ENCODE data around the gene SPOCD1. TPM values are rescaled to one million over a fixed set of nuclear protein-coding genes. Genes with fewer than 3 reads are reported as not detected.
"Not testable (repeated sequence)": the region's sequence is repeated elsewhere in the genome, so short reads cannot be mapped to it uniquely, and the experiment has no call there.

Gene SPOCD1
- total RNA-seq, 4 donors from 2014 or later, result 0.42 to 14.1 (median 0.66) TPM; not detected in 1

- Histone ChIP-seq H3K27ac (no peak overlapping the region), H3K4me1 (peaks cover 0 to 5% (median 0%) of the 10 kb centered on the region in 4 donors), H3K4me3 (no peak overlapping the region), H3K36me3 (no peaks in the 10 kb centered on the region), H3K27me3 (no peaks in the 10 kb centered on the region), H3K9me3 (no peaks in the 10 kb centered on the region)
- TF ChIP-seq CTCF (IDR thresholded peaks at IDR 0.05) (no peak), EP300 (IDR thresholded peaks at IDR 0.05) (no peak), POLR2A (IDR thresholded peaks at IDR 0.05) (no peak)
- 95 to 97% methylated on average over 1 of the region's 1 CpG for WGBS, 2 donors
- DNase-seq (ENCODE audit: low spot score in 2 of 2), result no peak
Observed at GRCh38 chr1:31818206-31818605, 2.4 kb upstream of the SPOCD1 start.

- H3K9me3 ChIP-seq; H3K4me3 ChIP-seq; H3K27ac ChIP-seq; DNase-seq (ENCODE audit: low spot score in 2 of 2); H3K4me1 ChIP-seq; H3K27me3 ChIP-seq; H3K36me3 ChIP-seq: not testable (repeated sequence)
- WGBS, 2 donors, result 77 to 86% methylated on average over 8 of the region's 8 CpGs
Observed at GRCh38 chr1:31816947-31817346, 1.1 kb upstream of the SPOCD1 start.

- 93 to 99% methylated on average over 3 of the region's 3 CpGs for WGBS, 2 donors
- not testable (repeated sequence) for H3K9me3 ChIP-seq; DNase-seq (ENCODE audit: low spot score in 2 of 2); H3K27ac ChIP-seq; H3K4me3 ChIP-seq; H3K36me3 ChIP-seq; H3K4me1 ChIP-seq; H3K27me3 ChIP-seq
Observed at GRCh38 chr1:31816501-31816900, 679 bp upstream of the SPOCD1 start.

- H3K27me3 ChIP-seq, result no peaks in the 10 kb centered on the region
- DNase-seq (ENCODE audit: low spot score in 2 of 2), result no peak
- no peak for TF ChIP-seq CTCF (IDR thresholded peaks at IDR 0.05)
- H3K36me3 ChIP-seq, result no peaks in the 10 kb centered on the region
- WGBS, 2 donors, result 78 to 87% methylated on average over 6 to 7 of the region's 7 CpGs
- H3K9me3 ChIP-seq, result no peaks in the 10 kb centered on the region
- no peak overlapping the region for H3K4me3 ChIP-seq
- H3K4me1 ChIP-seq, result peaks cover 0 to 5% (median 0%) of the 10 kb centered on the region in 4 donors
- no peak overlapping the region for H3K27ac ChIP-seq
Observed at GRCh38 chr1:31815307-31815645, 546 bp downstream of the SPOCD1 start.

- TF ChIP-seq CTCF (IDR thresholded peaks at IDR 0.05) (no peak), EP300 (IDR thresholded peaks at IDR 0.05) (no peak), POLR2A (IDR thresholded peaks at IDR 0.05) (no peak)
- Histone ChIP-seq H3K27me3 (no peaks in the 10 kb centered on the region), H3K4me3 (no peak overlapping the region), H3K27ac (no peak overlapping the region), H3K36me3 (no peaks in the 10 kb centered on the region), H3K4me1 (peaks cover 0 to 5% (median 0%) of the 10 kb centered on the region in 4 donors), H3K9me3 (no peaks in the 10 kb centered on the region)
- 88 to 89% methylated on average over 5 to 9 of the region's 10 CpGs for WGBS, 2 donors
- DNase-seq (ENCODE audit: low spot score in 2 of 2), result no peak
Observed at GRCh38 chr1:31814631-31815306, 1.1 kb downstream of the SPOCD1 start.

DNA sequence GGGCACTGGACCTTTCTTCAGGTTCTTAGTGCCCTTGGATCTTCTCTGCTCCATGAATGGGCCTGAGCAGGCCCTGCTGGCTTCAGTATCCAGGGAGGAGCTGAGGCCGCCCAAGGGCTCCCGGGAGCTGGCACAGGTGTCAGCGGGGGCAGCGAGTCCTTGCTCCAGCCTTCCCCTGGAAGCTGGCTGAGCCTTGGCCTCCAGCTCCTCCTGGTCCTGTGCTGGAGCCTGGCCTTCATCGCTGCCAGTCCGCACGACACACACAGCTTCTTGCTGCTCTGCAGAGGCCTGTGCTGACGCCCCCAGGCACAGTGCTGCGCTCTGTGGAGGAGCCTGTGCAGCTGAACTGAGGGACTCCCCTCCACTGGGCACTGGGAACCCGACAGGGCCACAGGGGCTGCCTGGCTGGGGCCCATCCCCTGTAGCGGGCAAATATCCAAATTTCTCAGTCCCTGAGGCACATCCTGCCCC is 1.7 kb downstream of the SPOCD1 start:
- 85 to 87% methylated on average over 3 to 7 of the region's 11 CpGs for WGBS, 2 donors
- Histone ChIP-seq H3K4me3 (no peak overlapping the region), H3K27ac (no peak overlapping the region), H3K9me3 (no peaks in the 10 kb centered on the region), H3K27me3 (no peaks in the 10 kb centered on the region), H3K4me1 (peaks cover 0 to 5% (median 0%) of the 10 kb centered on the region in 4 donors), H3K36me3 (no peaks in the 10 kb centered on the region)
- no peak for DNase-seq (ENCODE audit: low spot score in 2 of 2)
- no peak for TF ChIP-seq EP300 (IDR thresholded peaks at IDR 0.05)
- TF ChIP-seq CTCF (IDR thresholded peaks at IDR 0.05), result no peak
- no peak for TF ChIP-seq POLR2A (IDR thresholded peaks at IDR 0.05)

Measured in tibial nerve (tissue), 4 donors.